CD4-positive, alpha-beta T cell (primary cell): Measurements from ENCODE around the gene NDST3. TPM values are rescaled to one million over a fixed set of nuclear protein-coding genes. Genes with fewer than 3 reads are reported as not detected.

Source experiments
- ATAC-seq: fragments of 200-7000 bp; cut with Tn5 transposase; one replicate; pipeline ENCODE4 v1.10.0; 2022; ENCODE audit warnings: mild to moderate bottlenecking; ENCODE audit not compliant: poor library complexity
- CTCF ChIA-PET: fragments of 350-600 bp; sonication (Branson Sonifier 250); formaldehyde crosslinking; loops from one replicate; lab custom pipeline; 2021; ENCODE audit warnings: antibody characterized with exemption, inconsistent platforms; lab: Charles Lee
- POLR2A ChIA-PET: fragments of 350-600 bp; sonication (Branson Sonifier 250); formaldehyde crosslinking; loops from one replicate; lab custom pipeline; 2021; ENCODE audit warnings: antibody characterized with exemption, inconsistent platforms; lab: Charles Lee
- DNase-seq, 14 experiments: peaks; one replicate each; pipeline ENCODE4 v3.0.0-alpha.2; 2013 to 2020; ENCODE audit warnings: mixed read lengths in 2 of 14
- H3K27ac ChIP-seq, 2 donors: one replicate each; pipeline versions ENCODE4 v1.5.1 to v1.7.0; 2013; ENCODE audit warnings: low read length in 2 of 2, low read depth in 1 of 2, mild to moderate bottlenecking in 1 of 2
- H3K27me3 ChIP-seq, 2 experiments: 1 replicate in 1 of 2; 2 replicates in 1 of 2; pipeline versions ENCODE4 v1.6.1 to v1.7.0; 2013; ENCODE audit warnings: low read length in 2 of 2, control low read depth in 1 of 2, mild to moderate bottlenecking in 1 of 2, moderate library complexity in 1 of 2; ENCODE audit not compliant: insufficient read depth in 2 of 2, control insufficient read depth in 1 of 2
- H3K36me3 ChIP-seq: one replicate; pipeline ENCODE4 v1.6.1; 2013; ENCODE audit warnings: low read length, control low read depth; ENCODE audit not compliant: insufficient read depth
- H3K4me1 ChIP-seq: one replicate; pipeline ENCODE4 v1.6.1; 2013; ENCODE audit warnings: low read length, control low read depth; ENCODE audit not compliant: insufficient read depth
- H3K4me3 ChIP-seq: one replicate; pipeline ENCODE4 v1.5.1; 2013; ENCODE audit warnings: mild to moderate bottlenecking, low read length, moderate library complexity
- H3K9me3 ChIP-seq, 2 experiments: 1 replicate in 1 of 2; 2 replicates in 1 of 2; pipeline versions ENCODE4 v1.6.1 to v1.7.0; 2013; ENCODE audit warnings: low read length in 2 of 2, mild to moderate bottlenecking in 2 of 2, control low read depth in 1 of 2, moderate library complexity in 1 of 2; ENCODE audit not compliant: control insufficient read depth in 1 of 2, insufficient read depth in 1 of 2
- H3K27ac Mint-ChIP-seq: one replicate; pipeline ENCODE4 v1.8.0; 2020; ENCODE audit warnings: mixed read lengths
- H3K27me3 Mint-ChIP-seq: one replicate; pipeline ENCODE4 v1.8.0; 2021; ENCODE audit warnings: mixed read lengths
- H3K36me3 Mint-ChIP-seq: one replicate; pipeline ENCODE4 v1.8.0; 2021; ENCODE audit warnings: low read depth, mixed read lengths
- H3K4me1 Mint-ChIP-seq: one replicate; pipeline ENCODE4 v1.8.0; 2021; ENCODE audit warnings: low read depth, mixed read lengths
- H3K4me3 Mint-ChIP-seq: one replicate; pipeline ENCODE4 v1.8.0; 2020; ENCODE audit warnings: mild to moderate bottlenecking, mixed read lengths
- H3K9me3 Mint-ChIP-seq: one replicate; pipeline ENCODE4 v1.8.0; 2020; ENCODE audit warnings: mixed read lengths
- intact Hi-C, 2 experiments: fragments of 100-400 bp; cut with DNase I in 1 of 2; cut with micrococcal nuclease in 1 of 2; formaldehyde crosslinking; loops; one replicate each; pipeline versions ENCODE4 v1.15.1 to v1.9.0; 2023 to 2025; cut with DNase I, micrococcal nuclease
- total RNA-seq, 174 experiments: library from RNA in 2 of 174; stranded (reverse) in 2 of 174; gene quantifications; one replicate each; pipeline ENCODE4 v1.2.3 and lab custom pipeline; 2021 to 2026
- TF ChIP-seq, protein P1 (sequence below): fragments of 200-600 bp; IDR thresholded peaks from one replicate; pipeline ENCODE4 v1.8.0; 2022; ENCODE audit warnings: antibody characterized with exemption, mild to moderate bottlenecking

NDST3 gene
- total RNA-seq, 2 experiments from 2014 or later = not detected

- Histone ChIP-seq H3K4me3 (no peak overlapping the region), H3K9me3 (peaks cover 0 to 12% of the 10 kb centered on the region in 2 experiments), H3K27me3 (no peaks in the 10 kb centered on the region), H3K27ac (no peak overlapping the region), H3K4me1 (no peaks in the 10 kb centered on the region), H3K36me3 (no peaks in the 10 kb centered on the region)
- no peak for DNase-seq
- Mint-ChIP-seq H3K4me1 (no peaks in the 10 kb centered on the region), H3K27me3 (peaks cover 4% of the 10 kb centered on the region), H3K9me3 (peaks cover 3% of the 10 kb centered on the region), H3K4me3 (no peak overlapping the region), H3K27ac (no peak overlapping the region), H3K36me3 (no peaks in the 10 kb centered on the region)
- intact Hi-C loops = no loop called here
- TF ChIP-seq, protein P1, sequence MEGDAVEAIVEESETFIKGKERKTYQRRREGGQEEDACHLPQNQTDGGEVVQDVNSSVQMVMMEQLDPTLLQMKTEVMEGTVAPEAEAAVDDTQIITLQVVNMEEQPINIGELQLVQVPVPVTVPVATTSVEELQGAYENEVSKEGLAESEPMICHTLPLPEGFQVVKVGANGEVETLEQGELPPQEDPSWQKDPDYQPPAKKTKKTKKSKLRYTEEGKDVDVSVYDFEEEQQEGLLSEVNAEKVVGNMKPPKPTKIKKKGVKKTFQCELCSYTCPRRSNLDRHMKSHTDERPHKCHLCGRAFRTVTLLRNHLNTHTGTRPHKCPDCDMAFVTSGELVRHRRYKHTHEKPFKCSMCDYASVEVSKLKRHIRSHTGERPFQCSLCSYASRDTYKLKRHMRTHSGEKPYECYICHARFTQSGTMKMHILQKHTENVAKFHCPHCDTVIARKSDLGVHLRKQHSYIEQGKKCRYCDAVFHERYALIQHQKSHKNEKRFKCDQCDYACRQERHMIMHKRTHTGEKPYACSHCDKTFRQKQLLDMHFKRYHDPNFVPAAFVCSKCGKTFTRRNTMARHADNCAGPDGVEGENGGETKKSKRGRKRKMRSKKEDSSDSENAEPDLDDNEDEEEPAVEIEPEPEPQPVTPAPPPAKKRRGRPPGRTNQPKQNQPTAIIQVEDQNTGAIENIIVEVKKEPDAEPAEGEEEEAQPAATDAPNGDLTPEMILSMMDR = no peak
- ATAC-seq = no peak
- CTCF ChIA-PET = no interaction called here
- POLR2A ChIA-PET = no interaction called here
These were observed 172.3 kb downstream of the NDST3 start for GRCh38 chr4:118206627-118207026.

GRCh38 chr4:118213101-118213500, 178.8 kb downstream of the NDST3 start:
- no peaks in the 10 kb centered on the region for H3K36me3 ChIP-seq
- ATAC-seq = no peak
- DNase-seq = no peak
- no peaks in the 10 kb centered on the region for H3K4me1 Mint-ChIP-seq
- peaks cover 4% of the 10 kb centered on the region for H3K27me3 Mint-ChIP-seq
- no peak overlapping the region for H3K27ac ChIP-seq
- ChIA-PET CTCF (no interaction called here), POLR2A (no interaction called here)
- no peaks in the 10 kb centered on the region for H3K9me3 Mint-ChIP-seq
- TF ChIP-seq, protein P1 = no peak
- no peak overlapping the region for H3K4me3 Mint-ChIP-seq
- no peaks in the 10 kb centered on the region for H3K36me3 Mint-ChIP-seq
- no peak overlapping the region for H3K27ac Mint-ChIP-seq
- intact Hi-C loops = no loop called here
- H3K4me3 ChIP-seq = no peak overlapping the region
- H3K27me3 ChIP-seq = no peaks in the 10 kb centered on the region
- no peaks in the 10 kb centered on the region for H3K9me3 ChIP-seq
- no peaks in the 10 kb centered on the region for H3K4me1 ChIP-seq

DNA sequence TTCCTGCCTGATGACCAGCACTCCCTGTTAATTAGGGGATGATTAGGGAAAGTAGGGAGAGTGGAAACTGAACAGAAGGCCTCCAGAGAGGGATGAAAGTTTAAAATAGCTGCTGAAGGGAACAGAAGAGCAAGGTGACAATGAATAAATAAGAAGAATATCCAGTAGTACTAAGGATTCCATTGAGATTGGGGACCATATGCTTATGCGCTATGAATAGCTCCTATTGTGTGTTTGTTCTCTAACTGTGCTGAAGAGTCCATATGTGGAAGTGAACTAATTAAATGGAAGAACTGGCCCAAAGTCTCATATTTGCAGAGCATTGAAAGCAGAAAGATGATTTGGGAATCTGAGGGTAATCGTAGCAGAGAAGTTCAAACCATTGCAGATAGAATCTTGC, 181.5 kb downstream of the NDST3 start:
- ChIA-PET POLR2A (no interaction called here), CTCF (no interaction called here)
- H3K4me1 Mint-ChIP-seq = no peaks in the 10 kb centered on the region
- no peaks in the 10 kb centered on the region for H3K36me3 Mint-ChIP-seq
- Histone ChIP-seq H3K27me3 (no peaks in the 10 kb centered on the region), H3K4me1 (no peaks in the 10 kb centered on the region), H3K4me3 (no peak overlapping the region), H3K27ac (no peak overlapping the region), H3K9me3 (no peaks in the 10 kb centered on the region), H3K36me3 (no peaks in the 10 kb centered on the region)
- H3K4me3 Mint-ChIP-seq = no peak overlapping the region
- DNase-seq (no peak), ATAC-seq (no peak)
- H3K27me3 Mint-ChIP-seq = no peaks in the 10 kb centered on the region
- intact Hi-C loops = no loop called here
- H3K27ac Mint-ChIP-seq = no peak overlapping the region
- no peaks in the 10 kb centered on the region for H3K9me3 Mint-ChIP-seq
- TF ChIP-seq, protein P1 = no peak
